MM.1S (cell line): ENCODE data around the gene GREB1.

Experiments
- DNase-seq: peaks from one replicate; pipeline ENCODE4 v3.0.0-alpha.2; 2015
- H2AFZ ChIP-seq: fragments of 300-600 bp; sonication (generic); 2 replicates; pipeline ENCODE4 v1.6.0; 2016; ENCODE audit warnings: antibody characterized with exemption, low read length
- H3F3A ChIP-seq: fragments of 300-600 bp; sonication (generic); 2 replicates; pipeline ENCODE4 v1.6.1; 2016; ENCODE audit warnings: mild to moderate bottlenecking, antibody characterized with exemption, low read length, moderate library complexity, mixed read lengths; ENCODE audit not compliant: insufficient read depth
- H3K27ac ChIP-seq: fragments of 300-600 bp; sonication (generic); 2 replicates; pipeline ENCODE4 v1.5.1; 2016; ENCODE audit warnings: mild to moderate bottlenecking, low read length
- H3K27me3 ChIP-seq: fragments of 300-600 bp; sonication (generic); replicated peaks from 2 replicates; pipeline ENCODE4 v1.6.0; 2016; ENCODE audit warnings: low read length; ENCODE audit not compliant: insufficient read depth
- H3K36me3 ChIP-seq: fragments of 300-600 bp; sonication (generic); replicated peaks from 2 replicates; pipeline ENCODE4 v1.6.1; 2016; ENCODE audit warnings: mild to moderate bottlenecking, low read length, mixed read lengths; ENCODE audit not compliant: insufficient read depth
- H3K4me1 ChIP-seq: fragments of 300-600 bp; sonication (generic); 2 replicates; pipeline ENCODE4 v1.6.1; 2016; ENCODE audit warnings: low read length, mixed read lengths
- H3K4me2 ChIP-seq: fragments of 300-600 bp; sonication (generic); 2 replicates; pipeline ENCODE4 v1.6.0; 2016; ENCODE audit warnings: low read depth, low read length
- H3K4me3 ChIP-seq: fragments of 300-600 bp; sonication (generic); 2 replicates; pipeline ENCODE4 v1.5.1; 2016; ENCODE audit warnings: low read length, mixed read lengths
- H3K79me2 ChIP-seq: fragments of 300-600 bp; sonication (generic); 2 replicates; pipeline ENCODE4 v1.6.1; 2016; ENCODE audit warnings: mixed run types, low read length, mixed read lengths
- H3K9ac ChIP-seq: fragments of 300-600 bp; sonication (generic); 2 replicates; pipeline ENCODE4 v1.6.1; 2016; ENCODE audit warnings: low read length, mixed read lengths
- H3K9me2 ChIP-seq: fragments of 300-600 bp; sonication (generic); replicated peaks from 2 replicates; pipeline ENCODE4 v1.6.1; 2016; ENCODE audit warnings: mild to moderate bottlenecking, low read length, mixed read lengths; ENCODE audit not compliant: insufficient read depth
- H3K9me3 ChIP-seq: fragments of 300-600 bp; sonication (generic); replicated peaks from 2 replicates; pipeline ENCODE4 v1.6.1; 2016; ENCODE audit warnings: mild to moderate bottlenecking, low read length, mixed read lengths; ENCODE audit not compliant: insufficient read depth
- H4K20me1 ChIP-seq: fragments of 300-600 bp; sonication (generic); 2 replicates; pipeline ENCODE4 v1.6.1; 2016; ENCODE audit warnings: mild to moderate bottlenecking, low read length, moderate library complexity, mixed read lengths; ENCODE audit not compliant: insufficient read depth
- EZH2 ChIP-seq: fragments of 300-600 bp; sonication (generic); optimal IDR thresholded peaks from 2 replicates; pipeline ENCODE3; 2017; ENCODE audit warnings: low read depth, mild to moderate bottlenecking, antibody characterized with exemption, low read length, mixed read lengths
- EZH2phosphoT487 ChIP-seq: fragments of 300-600 bp; sonication (generic); IDR thresholded peaks from 2 replicates; pipeline ENCODE4 v1.6.1; 2018; ENCODE audit warnings: antibody characterized with exemption, low read length
- TF ChIP-seq, protein P1 (sequence below): fragments of 300-600 bp; sonication (generic); IDR thresholded peaks from 2 replicates; pipeline ENCODE4 v1.5.1; 2016; ENCODE audit warnings: antibody characterized with exemption, low read length, mixed read lengths

The GREB1 gene

DNA sequence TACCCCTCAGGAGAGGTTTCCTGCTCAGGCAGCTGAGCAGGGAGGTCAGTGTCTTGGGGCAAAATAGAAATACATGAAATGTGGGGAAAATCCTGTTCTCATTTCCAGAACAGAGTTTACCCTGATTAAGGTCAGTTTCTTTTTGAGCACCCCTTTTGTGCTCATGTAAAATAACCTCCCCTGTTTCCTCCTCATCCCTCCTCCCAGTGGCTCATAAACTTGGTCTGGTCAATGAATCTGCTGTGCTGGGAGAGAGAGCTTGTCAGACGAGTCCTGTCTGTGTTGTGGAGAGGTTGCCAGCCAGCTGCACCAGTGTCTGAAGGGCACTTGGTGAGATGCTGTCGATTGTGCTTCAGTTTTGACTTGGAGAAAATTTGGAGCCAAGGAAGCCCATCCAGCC lies 87.6 kb downstream of the GREB1 start:
- no peak overlapping the region for H2AFZ ChIP-seq
- H3K4me1 ChIP-seq = no peaks in the 10 kb centered on the region
- H3K4me2 ChIP-seq = no peak overlapping the region
- H3K9ac ChIP-seq = no peak overlapping the region
- no peak for DNase-seq
- no peak for TF ChIP-seq EZH2phosphoT487
- TF ChIP-seq EZH2 = no peak
- no peaks in the 10 kb centered on the region for H4K20me1 ChIP-seq
- H3K79me2 ChIP-seq = no peaks in the 10 kb centered on the region
- H3K36me3 ChIP-seq = no peaks in the 10 kb centered on the region
- H3K27ac ChIP-seq = no peak overlapping the region
- no peaks in the 10 kb centered on the region for H3K27me3 ChIP-seq
- H3K9me2 ChIP-seq = no peaks in the 10 kb centered on the region
- no peaks in the 10 kb centered on the region for H3F3A ChIP-seq
- H3K4me3 ChIP-seq = no peak overlapping the region
- no peaks in the 10 kb centered on the region for H3K9me3 ChIP-seq

DNA sequence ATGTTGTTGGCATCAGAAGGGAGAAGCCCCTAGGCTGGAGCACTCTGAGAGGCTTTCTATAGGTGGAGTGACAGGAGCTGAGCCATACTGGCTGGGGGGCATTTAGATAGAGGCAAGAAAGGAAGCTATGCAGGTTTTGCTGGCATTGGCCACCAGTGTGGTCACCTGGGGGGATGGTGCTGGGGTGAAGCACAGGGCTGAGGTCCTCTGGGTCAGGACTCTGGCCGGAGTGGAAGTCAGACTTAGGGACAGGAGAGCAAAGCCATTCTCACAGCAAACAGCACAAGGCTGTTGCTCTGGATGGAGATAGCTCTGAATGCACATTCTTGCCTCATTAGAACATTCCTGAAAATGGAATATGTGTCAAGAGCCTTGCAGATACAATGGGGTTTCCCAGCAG lies 88.8 kb downstream of the GREB1 start:
- no peaks in the 10 kb centered on the region for H3F3A ChIP-seq
- H3K9me2 ChIP-seq = no peaks in the 10 kb centered on the region
- H3K36me3 ChIP-seq = no peaks in the 10 kb centered on the region
- H3K9me3 ChIP-seq = no peaks in the 10 kb centered on the region
- no peak for DNase-seq
- H4K20me1 ChIP-seq = no peaks in the 10 kb centered on the region
- H3K27me3 ChIP-seq = no peaks in the 10 kb centered on the region
- no peak overlapping the region for H3K27ac ChIP-seq
- H2AFZ ChIP-seq = no peak overlapping the region
- no peak overlapping the region for H3K4me2 ChIP-seq
- H3K79me2 ChIP-seq = no peaks in the 10 kb centered on the region
- no peak overlapping the region for H3K4me3 ChIP-seq
- TF ChIP-seq, protein P1, sequence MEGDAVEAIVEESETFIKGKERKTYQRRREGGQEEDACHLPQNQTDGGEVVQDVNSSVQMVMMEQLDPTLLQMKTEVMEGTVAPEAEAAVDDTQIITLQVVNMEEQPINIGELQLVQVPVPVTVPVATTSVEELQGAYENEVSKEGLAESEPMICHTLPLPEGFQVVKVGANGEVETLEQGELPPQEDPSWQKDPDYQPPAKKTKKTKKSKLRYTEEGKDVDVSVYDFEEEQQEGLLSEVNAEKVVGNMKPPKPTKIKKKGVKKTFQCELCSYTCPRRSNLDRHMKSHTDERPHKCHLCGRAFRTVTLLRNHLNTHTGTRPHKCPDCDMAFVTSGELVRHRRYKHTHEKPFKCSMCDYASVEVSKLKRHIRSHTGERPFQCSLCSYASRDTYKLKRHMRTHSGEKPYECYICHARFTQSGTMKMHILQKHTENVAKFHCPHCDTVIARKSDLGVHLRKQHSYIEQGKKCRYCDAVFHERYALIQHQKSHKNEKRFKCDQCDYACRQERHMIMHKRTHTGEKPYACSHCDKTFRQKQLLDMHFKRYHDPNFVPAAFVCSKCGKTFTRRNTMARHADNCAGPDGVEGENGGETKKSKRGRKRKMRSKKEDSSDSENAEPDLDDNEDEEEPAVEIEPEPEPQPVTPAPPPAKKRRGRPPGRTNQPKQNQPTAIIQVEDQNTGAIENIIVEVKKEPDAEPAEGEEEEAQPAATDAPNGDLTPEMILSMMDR = no peak
- TF ChIP-seq EZH2 (no peak), EZH2phosphoT487 (no peak)
- H3K9ac ChIP-seq = no peak overlapping the region
- no peaks in the 10 kb centered on the region for H3K4me1 ChIP-seq

DNA sequence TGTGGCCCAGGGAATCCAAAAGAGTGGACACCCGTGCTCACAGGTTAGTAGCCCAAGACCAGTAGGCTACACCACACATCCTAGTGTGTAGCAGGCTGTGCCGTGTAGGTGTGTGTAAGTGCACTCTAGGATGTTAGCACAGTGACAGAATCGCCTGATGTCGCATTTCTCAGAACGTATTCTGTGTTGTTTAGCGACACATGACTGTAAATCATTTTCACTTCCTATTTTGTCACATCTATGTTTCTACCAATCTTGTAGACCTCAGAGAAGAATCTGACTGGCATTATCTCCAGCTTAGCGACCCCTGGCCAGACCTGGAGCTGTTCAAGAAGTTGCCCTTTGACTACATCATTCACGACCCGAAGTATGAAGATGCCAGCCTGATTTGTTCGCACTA lies 91.0 kb downstream of the GREB1 start:
- no peak for TF ChIP-seq EZH2phosphoT487
- TF ChIP-seq EZH2 = no peak
- TF ChIP-seq, protein P1 = no peak
- no peaks in the 10 kb centered on the region for H3K9me2 ChIP-seq
- H4K20me1 ChIP-seq = no peaks in the 10 kb centered on the region
- H3F3A ChIP-seq = no peaks in the 10 kb centered on the region
- H3K27me3 ChIP-seq = no peaks in the 10 kb centered on the region
- no peak overlapping the region for H3K4me2 ChIP-seq
- H3K9ac ChIP-seq = no peak overlapping the region
- DNase-seq = no peak
- no peaks in the 10 kb centered on the region for H3K9me3 ChIP-seq
- no peaks in the 10 kb centered on the region for H3K79me2 ChIP-seq
- H3K36me3 ChIP-seq = no peaks in the 10 kb centered on the region
- H3K4me1 ChIP-seq = no peaks in the 10 kb centered on the region
- H3K27ac ChIP-seq = no peak overlapping the region
- H3K4me3 ChIP-seq = no peak overlapping the region
- no peak overlapping the region for H2AFZ ChIP-seq

DNA sequence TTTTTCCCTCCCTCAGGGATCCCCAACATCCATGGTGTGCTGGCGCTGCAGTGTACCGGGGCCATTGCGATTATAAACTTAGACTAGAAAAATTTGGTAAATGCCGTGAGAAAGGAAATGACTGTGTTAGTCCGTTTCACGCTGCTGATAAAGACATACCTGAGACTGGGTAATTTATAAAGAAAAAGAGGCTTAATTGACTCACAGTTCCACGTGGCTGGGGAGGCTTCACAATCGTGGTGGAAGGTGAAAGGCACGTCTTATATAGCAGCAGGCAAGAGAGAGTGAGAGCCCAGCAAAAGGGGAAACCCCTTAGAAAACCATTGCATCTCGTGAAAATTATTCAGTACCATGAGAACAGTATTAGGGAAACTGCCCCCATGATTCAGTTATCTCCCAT lies 91.8 kb downstream of the GREB1 start:
- DNase-seq = no peak
- TF ChIP-seq EZH2phosphoT487 = no peak
- TF ChIP-seq EZH2 = no peak
- TF ChIP-seq, protein P1 = no peak
- H3K4me2 ChIP-seq = no peak overlapping the region
- H3K4me1 ChIP-seq = no peaks in the 10 kb centered on the region
- H3K79me2 ChIP-seq = no peaks in the 10 kb centered on the region
- H3K27ac ChIP-seq = no peak overlapping the region
- H3K4me3 ChIP-seq = no peak overlapping the region
- H4K20me1 ChIP-seq = no peaks in the 10 kb centered on the region
- H3K9ac ChIP-seq = no peak overlapping the region
- no peaks in the 10 kb centered on the region for H3K9me3 ChIP-seq
- no peaks in the 10 kb centered on the region for H3K36me3 ChIP-seq
- no peaks in the 10 kb centered on the region for H3F3A ChIP-seq
- H3K27me3 ChIP-seq = no peaks in the 10 kb centered on the region
- no peaks in the 10 kb centered on the region for H3K9me2 ChIP-seq
- no peak overlapping the region for H2AFZ ChIP-seq
